GM21526 (cell line): ENCODE data around the gene HAT1.

ENCODE experiments used
- ATAC-seq: cut with Tn5 transposase; IDR thresholded peaks from one replicate; pipeline ENCODE4 v1.9.1; 2021; ENCODE audit warnings: moderate library complexity; ENCODE audit not compliant: unreplicated experiment, low FRiP score

HAT1 gene

GRCh38 chr2:171913517-171913916 is 8.7 kb upstream of the HAT1 start:
- no peak for ATAC-seq

GRCh38 chr2:171919453-171919852 is 2.8 kb upstream of the HAT1 start:
- ATAC-seq: no peak

- ATAC-seq: no peak
Measured at GRCh38 chr2:171921970-171922229, 361 bp upstream of the HAT1 start.

- ATAC-seq: no peak
Measured at GRCh38 chr2:171923206-171923605, 945 bp downstream of the HAT1 start.

- no peak for ATAC-seq
Measured at GRCh38 chr2:171924170-171924942, 2.1 kb downstream of the HAT1 start.

- no peak for ATAC-seq
Measured at GRCh38 chr2:171930385-171930784, 8.1 kb downstream of the HAT1 start.

- ATAC-seq: no peak
Measured at GRCh38 chr2:171939058-171939742, 16.9 kb downstream of the HAT1 start.

- no peak for ATAC-seq
Measured at GRCh38 chr2:171939743-171940071, 17.4 kb downstream of the HAT1 start.

GRCh38 chr2:171941316-171941699 is 19.0 kb downstream of the HAT1 start:
- no peak for ATAC-seq

GRCh38 chr2:171943869-171944268 is 21.6 kb downstream of the HAT1 start:
- ATAC-seq: no peak

GRCh38 chr2:171952276-171952675 is 30.0 kb downstream of the HAT1 start:
- no peak for ATAC-seq

GRCh38 chr2:171952748-171953147 is 30.5 kb downstream of the HAT1 start:
- no peak for ATAC-seq

GRCh38 chr2:171956135-171956825 is 34.0 kb downstream of the HAT1 start:
- no peak for ATAC-seq

- ATAC-seq: no peak
Measured at GRCh38 chr2:171957061-171957460, 34.8 kb downstream of the HAT1 start.

GRCh38 chr2:171958475-171958874 is 36.2 kb downstream of the HAT1 start:
- ATAC-seq: no peak

- no peak for ATAC-seq
Measured at GRCh38 chr2:171959998-171960397, 37.7 kb downstream of the HAT1 start.

- no peak for ATAC-seq
Measured at GRCh38 chr2:171960570-171960969, 38.3 kb downstream of the HAT1 start.

GRCh38 chr2:171963198-171963597 is 40.9 kb downstream of the HAT1 start:
- no peak for ATAC-seq

GRCh38 chr2:171964308-171964707 is 42.0 kb downstream of the HAT1 start:
- no peak for ATAC-seq

GRCh38 chr2:171965238-171965637 is 43.0 kb downstream of the HAT1 start:
- ATAC-seq: no peak

- ATAC-seq: no peak
Measured at GRCh38 chr2:171965661-171966060, 43.4 kb downstream of the HAT1 start.

- no peak for ATAC-seq
Measured at GRCh38 chr2:171966235-171966634, 44.0 kb downstream of the HAT1 start.
